K562 (cell line): ENCODE data around the gene TLCD5. TPM values are rescaled to one million over a fixed set of nuclear protein-coding genes. Genes with fewer than 3 reads are reported as not detected.
A peak's percentile ranks its signal among the peaks of the same experiment; 100 is the strongest.

Experiments used
- ATAC-seq: fragments of 200-7000 bp; cut with Tn5 transposase; 3 replicates; pipeline ENCODE4 v1.9.1; 2020; ENCODE audit warnings: moderate library complexity
- BruUV-seq: library from RNA; stranded (reverse); fragments of 400-500 nt; replicated peaks from 2 replicates; lab custom pipeline; 2021; lab: Mats Ljungman, UMichigan
- CTCF ChIA-PET: fragments of 300-600 bp; formaldehyde crosslinking; extraction: SDS; loops from one replicate; lab custom pipeline; 2021; ENCODE audit warnings: low intra/inter-chr PET ratio; lab: Yijun Ruan, JAX
- POLR2A ChIA-PET: fragments of 300-600, 350-650 bp; sonication (Branson Sonifier 250); formaldehyde crosslinking; extraction: SDS; loops from one replicate; lab custom pipeline; 2021; ENCODE audit warnings: antibody characterized with exemption, inconsistent platforms; lab: Yijun Ruan, JAX
- DNase-seq, 4 experiments: peaks; one replicate each; pipeline versions ENCODE4 v3.0.0 to v3.0.0-alpha.2; 2011 to 2018; ENCODE audit warnings: low spot score in 3 of 4, mixed read lengths in 3 of 4; ENCODE audit errors: extremely low read depth in 1 of 4
- FAIRE-seq: peaks from 2 replicates; lab custom pipeline; 2011; peaks lifted over from hg19 to GRCh38; lab: Jason Lieb, UNC
- H2AFZ ChIP-seq: 2 replicates; pipeline ENCODE4 v1.6.0; 2011; ENCODE audit warnings: low read depth, low read length, control low read depth, inconsistent platforms
- H3K27ac ChIP-seq: fragments of 200-600 bp; 3 replicates; pipeline ENCODE4 v1.8.0; 2011; ENCODE audit warnings: low read depth, mild to moderate bottlenecking, control low read depth, inconsistent platforms, low read length, moderate library complexity, mixed read lengths; ENCODE audit errors: extremely low read depth
- H3K27me3 ChIP-seq, 2 experiments: fragments of 300-600 bp in 1 of 2; 2 replicates in 1 of 2; 3 replicates in 1 of 2; pipeline versions ENCODE4 v1.6.0 to v1.8.0; 2011; ENCODE audit warnings: inconsistent platforms in 2 of 2, low read length in 2 of 2, mild to moderate bottlenecking in 1 of 2, mixed read lengths in 1 of 2, moderate library complexity in 1 of 2; ENCODE audit not compliant: control insufficient read depth in 2 of 2, insufficient read depth in 2 of 2
- H3K36me3 ChIP-seq: fragments of 300-600 bp; 3 replicates; pipeline ENCODE4 v1.8.0; 2011; ENCODE audit warnings: mild to moderate bottlenecking, low read length, inconsistent platforms; ENCODE audit not compliant: control insufficient read depth, insufficient read depth
- H3K4me1 ChIP-seq, 2 experiments: fragments of 200-600 bp in 1 of 2; replicated peaks in 1 of 2; 2 replicates in 1 of 2; 3 replicates in 1 of 2; pipeline versions ENCODE4 v1.5.1 to v1.8.0; 2011; ENCODE audit warnings: inconsistent platforms in 2 of 2, low read length in 2 of 2, mild to moderate bottlenecking in 1 of 2, mixed read lengths in 1 of 2, moderate library complexity in 1 of 2; ENCODE audit not compliant: control insufficient read depth in 2 of 2, insufficient read depth in 2 of 2
- H3K4me2 ChIP-seq: 2 replicates; pipeline ENCODE4 v1.6.1; 2011; ENCODE audit warnings: low read length, control low read depth, inconsistent platforms, mixed read lengths; ENCODE audit not compliant: insufficient read depth
- H3K4me3 ChIP-seq: fragments of 200-600 bp; sonication (generic), shearing (Covaris generic); 2 replicates; pipeline ENCODE4 v1.5.1; 2016; ENCODE audit warnings: control low read depth, inconsistent platforms
- H3K79me2 ChIP-seq: fragments of 200-600 bp; 3 replicates; pipeline ENCODE4 v1.8.0; 2011; ENCODE audit warnings: low read length, inconsistent platforms; ENCODE audit not compliant: control insufficient read depth, insufficient read depth
- H3K9ac ChIP-seq, 2 experiments: 2 replicates each; pipeline versions ENCODE4 v1.6.0 to v1.6.1; 2011; ENCODE audit warnings: low read depth in 2 of 2, low read length in 2 of 2, control low read depth in 1 of 2, inconsistent platforms in 1 of 2, mild to moderate bottlenecking in 1 of 2, mixed read lengths in 1 of 2; ENCODE audit not compliant: insufficient read depth in 1 of 2
- H3K9me1 ChIP-seq: one replicate; pipeline ENCODE4 v1.6.0; 2011; ENCODE audit warnings: inconsistent platforms, mild to moderate bottlenecking, low read length, moderate library complexity; ENCODE audit not compliant: control insufficient read depth, insufficient read depth
- H3K9me3 ChIP-seq: replicated peaks from 2 replicates; pipeline ENCODE4 v1.5.1; 2011; ENCODE audit warnings: low read depth, low read length, inconsistent platforms; ENCODE audit not compliant: control insufficient read depth, insufficient read depth
- H4K20me1 ChIP-seq: replicated peaks from 2 replicates; pipeline ENCODE4 v1.6.1; 2011; ENCODE audit warnings: low read length, inconsistent platforms, mixed read lengths; ENCODE audit not compliant: control insufficient read depth, insufficient read depth
- BRD4 ChIP-seq: fragments of 200-600 bp; sonication (generic); IDR thresholded peaks from 2 replicates; pipeline ENCODE4 v1.6.1; 2017; ENCODE audit warnings: inconsistent platforms
- RAD21 ChIP-seq, 2 experiments: fragments of 250-450 bp in 1 of 2; fragments of 450-650 bp in 1 of 2; sonication (Bioruptor Pico) in 1 of 2; formaldehyde crosslinking in 1 of 2; IDR thresholded peaks in 1 of 2; conservative IDR thresholded peaks in 1 of 2; 2 replicates each; pipeline versions ENCODE4 v1.4.0 to v1.8.0; 2020 to 2022; ENCODE audit warnings: mild to moderate bottlenecking in 2 of 2, moderate library complexity in 1 of 2
- U2AF1 ChIP-seq: fragments of 200-400 bp; formaldehyde crosslinking; optimal IDR thresholded peaks from 2 replicates; pipeline ENCODE3; 2017; ENCODE audit warnings: mild to moderate bottlenecking, low read depth, low read length, moderate library complexity
- ZNF140 ChIP-seq: fragments of 250-450 bp; sonication (Bioruptor Pico); IDR thresholded peaks from 2 replicates; pipeline ENCODE4 v1.8.0; 2021; ENCODE audit warnings: moderate library complexity, mild to moderate bottlenecking, inconsistent platforms
- WGBS: fragments of 100-300 bp; shearing (Covaris generic); methylation state at CpG from one replicate; pipeline ENCODE4 v1.1.6; 2016; ENCODE audit warnings: low coverage, mixed read lengths; ENCODE audit not compliant: insufficient coverage; ENCODE audit errors: missing lambda C conversion rate; 5-methylcytosine and 5-hydroxymethylcytosine counted together
- in situ Hi-C: fragments of 300-500 bp; cut with MboI; formaldehyde crosslinking; loops from 4 replicates; pipeline ENCODE4 v1.15.0; 2018; ENCODE audit warnings: inconsistent platforms, mixed read lengths
- intact Hi-C: fragments of 100-400 bp; cut with micrococcal nuclease; formaldehyde crosslinking; loops from 2 replicates; pipeline ENCODE4 v1.14.2; 2022
- polyA plus RNA-seq, 8 experiments: library from polyadenylated mRNA; depleted of rRNA in 4 of 8; stranded (reverse) in 5 of 8; unstranded in 3 of 8; fragments of >200 nt; fragmentation: Nextera tagmentation in 2 of 8; fragmentation: Illumina TruSeq in 1 of 8; extraction: Ambion mirVana in 2 of 8; extraction: Trizol in 1 of 8; gene quantifications; 2 replicates each; pipeline versions ENCODE4 v1.2.1 to v1.2.3, GENCODE V29; 2011 to 2014; ENCODE audit warnings: inconsistent platforms in 1 of 8, missing spikeins in 1 of 8
- total RNA-seq, 7 experiments: library from RNA; depleted of rRNA in 6 of 7; stranded (reverse); fragments of >200 nt in 6 of 7; fragmentation: Illumina TruSeq in 2 of 7; extraction: Trizol in 2 of 7; gene quantifications; 2 replicates each; pipeline versions ENCODE4 v1.2.1 to v1.2.3, GENCODE V29; 2011 to 2021; ENCODE audit warnings: low replicate concordance in 1 of 7

Gene TLCD5
- total and polyA plus RNA-seq, 9 of the 15 experiments (the other 6 are each of a cell fraction or from before 2014, with no cell fraction given) = 0.94 to 5.1 (median 1.6) TPM

- FAIRE-seq = no peak
- Histone ChIP-seq H4K20me1 (0 out of 2 replicates have a peak, but pooled peaks cover 4% of the 10 kb centered on the region), H3K9ac (no peak overlapping the region), H3K4me3 (no peak overlapping the region), H3K27me3 (no peaks in the 10 kb centered on the region), H2AFZ (no peak overlapping the region), H3K36me3 (no peaks in the 10 kb centered on the region), H3K9me3 (no peaks in the 10 kb centered on the region), H3K4me2 (no peak overlapping the region), H3K9me1 (no peaks in the 10 kb centered on the region), H3K27ac (no peak overlapping the region), H3K4me1 (peaks cover 10 to 17% of the 10 kb centered on the region in 2 experiments; a peak in 4 of 5 replicates), H3K79me2 (no peaks in the 10 kb centered on the region)
- 70% methylated on average over 6 of the region's 6 CpGs for WGBS
- intact Hi-C loops (no loop called here), in situ Hi-C loops (no loop called here)
- ATAC-seq = no peak
- DNase-seq = no peak
- BruUV-seq = no TSS peak
- ChIA-PET POLR2A (no interaction called here), CTCF (no interaction called here)
- no peak for TF ChIP-seq RAD21 (CRISPR knock-in tag; conservative IDR thresholded peaks at IDR 0.05 in 1 of 2, IDR thresholded peaks at IDR 0.05 in 1 of 2)
These were observed 40.8 kb upstream of the TLCD5 start for GRCh38 chr11:120284272-120284671.

DNA sequence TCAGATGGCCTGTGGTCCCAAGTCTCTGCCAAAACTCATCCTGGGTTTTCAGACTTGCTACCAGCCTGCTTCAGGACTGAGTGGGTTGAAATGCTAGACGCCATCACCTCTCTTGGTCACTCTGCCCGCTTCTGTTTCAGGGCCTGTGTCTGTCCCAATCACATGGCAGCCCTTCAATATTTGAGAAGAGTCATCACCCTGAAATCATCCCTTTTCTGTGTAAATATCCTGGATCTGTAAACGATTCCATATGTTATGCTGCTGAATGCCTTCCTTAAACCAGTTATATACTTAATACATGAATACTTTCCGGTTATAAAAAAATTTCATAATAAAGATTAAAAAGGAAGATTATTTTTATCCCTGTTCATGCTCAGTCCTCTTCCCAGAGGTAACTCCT is 39.8 kb upstream of the TLCD5 start:
- Histone ChIP-seq H3K36me3 (no peaks in the 10 kb centered on the region), H3K27me3 (no peaks in the 10 kb centered on the region), H3K9me1 (no peaks in the 10 kb centered on the region), H3K79me2 (no peaks in the 10 kb centered on the region), H3K9me3 (no peaks in the 10 kb centered on the region), H3K4me2 (no peak overlapping the region), H3K4me3 (no peak overlapping the region), H4K20me1 (0 out of 2 replicates have a peak, but pooled peaks cover 4% of the 10 kb centered on the region), H3K27ac (no peak overlapping the region), H3K4me1 (peaks cover 6 to 17% of the 10 kb centered on the region in 2 experiments; a peak in 4 of 5 replicates), H2AFZ (peak overlapping the region; percentile 40; the same call in 1 of the 2 replicates), H3K9ac (no peak overlapping the region)
- CTCF ChIA-PET = no interaction called here
- FAIRE-seq = no peak
- in situ Hi-C loops = no loop called here
- POLR2A ChIA-PET = no interaction called here
- 34% methylated on average over 4 of the region's 4 CpGs for WGBS
- no peak for ATAC-seq
- TF ChIP-seq ZNF140 (CRISPR knock-in tag) = no peak
- no peak for TF ChIP-seq BRD4
- TF ChIP-seq U2AF1 = no peak
- DNase-seq = no peak
- BruUV-seq = no TSS peak
- intact Hi-C loops = no loop called here
